NCI-H524 (cell line): Measurements from ENCODE around the gene NPHP4.

Experiments
- DNase-seq, 2 experiments: peaks; one replicate each; lab custom pipeline; 2025; lab: John Stamatoyannopoulos, UW

Gene NPHP4

DNA sequence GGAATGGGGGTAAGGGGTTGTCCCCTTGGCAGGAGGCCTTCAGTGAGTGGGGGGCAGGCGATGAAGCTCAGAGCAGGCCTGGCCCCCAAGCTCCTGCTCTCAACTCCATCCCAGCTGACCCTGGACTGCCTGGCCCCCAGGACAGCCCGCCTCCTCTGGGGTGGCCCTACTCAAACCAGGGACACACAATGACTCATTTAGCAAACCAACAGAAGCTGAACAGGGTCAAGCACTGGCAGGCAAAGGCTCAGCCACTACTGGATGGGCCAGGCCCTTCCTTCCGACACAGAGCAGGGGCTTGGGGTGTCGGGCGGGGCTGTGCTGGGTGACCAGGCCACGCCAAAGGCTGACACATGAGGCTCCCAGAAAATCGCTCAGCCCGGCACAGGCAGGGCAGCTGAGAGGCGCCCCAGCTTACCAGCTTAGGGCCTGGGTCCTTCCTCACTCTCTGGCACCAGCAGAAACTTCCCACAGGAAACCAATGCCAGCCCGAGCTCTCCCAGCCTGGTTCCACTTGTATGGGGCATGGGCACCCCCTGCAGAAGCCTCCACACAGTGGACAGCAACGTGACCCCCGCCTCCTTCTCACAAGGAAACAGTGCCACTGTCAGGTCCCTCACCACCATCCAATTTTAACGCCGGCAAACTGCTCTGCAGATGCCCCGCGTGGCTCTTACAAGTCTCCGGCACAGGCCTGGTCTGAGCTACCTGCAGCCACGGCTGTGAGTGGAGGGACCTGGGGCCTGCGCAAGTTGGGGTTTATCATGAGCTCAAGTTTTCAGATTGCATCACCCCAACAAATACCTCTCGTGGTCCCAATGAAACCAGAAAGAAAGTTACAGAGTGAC, 114.3 kb downstream of the NPHP4 start:
- no peak for DNase-seq

DNA sequence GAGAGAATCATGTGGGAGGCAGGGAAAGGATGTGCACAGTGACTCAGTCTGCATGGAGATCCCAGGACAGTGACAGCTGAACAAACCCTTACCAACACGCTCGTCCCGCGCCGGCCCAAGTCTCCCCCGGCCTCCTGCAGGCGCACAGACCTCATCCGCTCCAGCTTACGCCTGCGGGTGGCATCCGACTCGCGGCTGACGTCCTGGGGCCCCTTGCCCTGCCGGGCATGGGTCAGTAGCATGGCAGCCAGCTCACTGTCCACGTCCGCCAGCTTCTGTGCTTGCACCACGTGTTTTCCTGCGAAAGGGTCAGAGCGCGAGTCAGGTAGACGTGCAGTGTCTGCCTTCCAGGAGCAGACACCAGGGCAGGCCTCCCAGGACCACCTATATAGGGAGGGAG, 115.2 kb downstream of the NPHP4 start:
- DNase-seq = no peak

DNA sequence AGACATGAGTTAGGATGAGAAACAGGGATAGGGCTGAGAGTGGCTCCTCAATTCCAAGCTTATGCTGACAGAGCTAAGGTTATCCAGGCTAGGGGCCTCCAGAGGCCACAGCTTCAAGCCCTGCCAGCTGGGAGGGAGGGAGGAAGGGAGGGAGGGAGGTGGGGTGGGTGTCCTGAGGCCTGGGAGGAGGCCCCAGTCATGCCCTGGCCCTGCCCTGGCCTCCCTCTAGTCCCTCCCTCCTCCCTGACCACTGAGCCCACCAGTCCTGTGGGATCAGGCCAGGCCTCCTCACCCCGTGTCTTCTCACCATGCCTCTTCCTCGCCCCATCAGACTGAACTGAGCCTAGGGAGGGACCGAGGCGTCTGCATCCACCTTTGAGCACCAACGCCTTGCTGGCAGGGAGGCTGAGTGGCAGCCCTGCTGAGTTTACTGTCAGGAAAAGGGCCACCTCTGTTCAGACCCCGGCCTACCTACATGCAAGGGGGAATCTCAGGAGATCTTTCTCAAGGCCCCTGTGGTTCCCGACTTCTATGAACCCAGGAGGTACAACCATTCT, 116.1 kb downstream of the NPHP4 start:
- DNase-seq = no peak

DNA sequence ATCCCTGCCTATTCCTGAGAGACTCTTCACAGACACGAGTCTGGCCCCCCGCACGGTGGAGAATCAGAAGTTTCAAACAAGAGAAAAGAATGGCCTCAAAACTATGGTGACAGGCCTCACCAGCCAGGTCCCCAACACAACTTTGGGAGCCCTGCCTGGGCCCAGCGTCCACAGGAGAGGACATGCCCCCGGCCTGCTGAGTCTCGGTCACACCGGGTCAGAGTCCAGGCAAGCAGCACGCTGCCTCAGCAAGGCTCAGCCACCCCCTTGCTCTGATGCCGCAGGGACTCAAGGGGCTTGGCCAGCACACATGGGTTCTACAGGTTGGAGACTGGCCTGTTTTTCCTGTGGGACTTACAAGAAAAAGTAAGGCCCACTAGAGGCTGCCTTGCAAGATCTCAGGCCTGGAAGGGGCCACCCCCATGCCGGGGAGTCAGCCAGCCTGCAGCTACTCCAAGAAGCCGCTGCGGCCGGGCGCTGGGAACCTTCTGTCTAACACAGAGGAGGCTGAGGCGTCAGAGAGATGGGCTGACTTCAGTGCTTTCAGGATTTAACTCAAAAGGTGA, 116.8 kb downstream of the NPHP4 start:
- no peak for DNase-seq

DNA sequence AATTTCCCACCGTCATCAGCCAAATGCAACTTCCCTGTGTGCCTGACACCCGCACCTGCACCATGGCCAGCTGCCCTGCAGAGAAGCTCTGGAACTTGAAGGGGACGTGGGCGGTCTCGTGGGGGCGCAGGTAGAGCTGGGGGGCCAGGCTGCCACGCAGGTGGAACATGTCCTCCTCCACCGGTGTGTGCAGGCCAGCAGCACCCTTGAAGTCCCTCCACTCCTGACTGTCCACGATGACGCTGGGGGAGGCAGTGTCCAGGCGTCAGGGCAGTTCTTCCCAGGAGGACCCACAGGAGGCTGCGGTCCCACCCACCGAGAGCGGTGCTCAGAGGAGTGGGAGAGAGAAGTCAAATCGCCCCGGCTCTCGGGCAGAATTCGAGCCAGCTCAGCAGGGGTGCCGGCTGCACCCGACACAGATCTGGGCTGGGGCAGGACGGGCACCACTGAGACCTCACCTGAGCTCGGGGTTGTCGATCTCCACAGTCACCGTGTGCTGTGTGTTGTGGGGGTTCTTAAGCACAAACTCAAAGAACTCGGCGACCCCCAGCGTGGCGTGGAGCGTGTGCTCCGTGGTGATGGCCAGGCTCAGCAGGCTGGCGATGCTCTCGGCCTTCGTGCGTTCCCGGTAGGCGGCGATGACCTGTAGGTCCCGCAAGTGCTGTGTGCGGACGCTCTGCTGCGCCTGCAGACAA, 117.7 kb downstream of the NPHP4 start:
- DNase-seq = no peak

DNA sequence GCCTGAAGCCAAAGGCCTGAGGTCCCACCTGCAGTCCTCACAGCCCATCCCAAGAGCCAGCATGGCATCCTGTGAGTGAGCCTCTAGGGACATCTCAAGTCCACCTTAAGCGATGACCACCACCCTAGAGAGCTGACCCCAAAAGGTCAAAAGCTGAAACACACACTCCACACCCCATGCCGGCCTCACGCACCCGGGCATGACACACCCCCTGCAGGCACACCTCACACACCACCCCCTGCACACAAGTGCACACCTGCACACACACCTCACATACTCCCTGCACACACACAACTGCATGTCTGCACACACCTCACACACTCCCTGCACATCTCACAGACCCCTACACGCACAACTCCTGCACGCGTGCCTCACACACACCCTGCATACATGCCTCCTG, 118.7 kb downstream of the NPHP4 start:
- no peak for DNase-seq

DNA sequence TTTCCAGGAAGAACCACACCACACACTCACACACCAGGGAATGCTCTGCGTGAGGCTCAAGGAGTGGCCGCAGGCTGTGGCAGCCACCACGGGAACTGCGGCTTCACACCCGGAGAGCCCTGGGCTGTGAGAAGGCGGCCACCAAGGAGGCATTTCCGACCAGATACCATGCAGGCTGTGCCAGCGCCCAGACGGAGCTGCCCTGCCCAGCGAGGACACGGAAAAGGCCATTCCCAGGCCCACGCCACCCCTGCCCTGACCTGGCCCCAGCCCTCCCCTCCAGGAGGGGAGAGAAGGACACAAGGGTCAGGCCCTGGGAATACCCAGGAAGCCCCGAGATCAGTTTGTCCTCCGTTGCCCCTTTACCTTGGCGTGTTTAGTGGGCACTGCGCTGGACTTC, 119.3 kb downstream of the NPHP4 start:
- no peak for DNase-seq

DNA sequence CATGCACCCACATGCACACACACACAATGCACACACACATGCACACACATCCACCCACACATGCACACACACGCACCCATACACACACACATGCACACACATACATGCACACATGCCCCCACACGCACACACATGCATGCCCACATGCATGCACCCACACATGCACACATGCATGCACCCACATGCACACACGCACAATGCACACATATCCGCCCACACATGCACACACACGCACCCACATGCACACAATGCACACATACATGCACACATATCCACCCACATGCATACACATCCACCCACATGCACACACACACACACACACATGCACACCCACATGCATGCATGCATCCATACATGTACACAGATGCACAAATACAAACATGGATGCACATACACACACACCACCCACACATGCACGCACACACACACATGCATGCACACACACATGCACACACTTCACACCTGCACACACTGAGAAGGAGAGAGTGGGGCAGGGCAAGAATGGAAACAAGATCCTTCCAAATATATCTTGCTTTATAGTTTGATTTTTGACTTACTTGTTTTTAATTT, 123.2 kb downstream of the NPHP4 start:
- DNase-seq = no peak

DNA sequence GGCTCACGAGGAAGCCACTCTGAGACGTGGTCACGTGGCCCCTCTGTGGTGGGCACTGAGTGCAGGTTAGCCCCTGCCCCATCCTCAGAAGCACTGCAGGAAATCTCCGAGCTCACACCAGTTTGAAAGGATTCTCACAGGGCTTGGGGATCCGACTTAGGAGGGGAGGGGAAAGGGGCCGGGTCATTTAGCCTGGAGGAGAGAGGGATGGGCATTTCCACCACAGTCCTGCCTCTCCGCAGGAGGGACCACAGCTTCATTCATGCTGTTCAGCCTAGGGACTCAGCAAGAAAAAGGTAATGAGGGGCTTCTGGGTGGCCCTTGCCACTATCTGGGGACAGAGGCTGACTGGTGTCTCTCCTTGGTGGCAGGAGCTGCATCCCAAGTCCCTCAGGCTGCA, 126.5 kb downstream of the NPHP4 start:
- no peak for DNase-seq

DNA sequence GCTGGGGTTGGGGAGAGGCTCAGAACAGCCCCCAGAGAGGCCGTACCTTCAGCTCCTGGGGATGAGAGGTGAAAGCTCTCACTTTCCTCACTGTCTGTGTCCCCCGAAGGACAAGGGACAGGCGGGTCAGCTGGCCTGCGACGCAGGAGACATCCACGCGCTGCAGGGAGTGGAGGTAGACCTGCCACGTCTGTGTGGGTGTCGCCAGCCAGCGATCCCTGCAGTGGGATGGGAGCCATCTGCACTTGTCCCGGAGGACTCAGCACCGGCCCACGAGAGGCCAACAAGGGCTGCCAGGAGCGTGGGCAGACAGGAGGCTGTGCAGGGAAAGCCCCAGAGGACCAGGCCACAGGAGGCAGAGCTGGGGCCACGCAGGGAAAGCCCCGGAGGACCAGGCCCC, 127.2 kb downstream of the NPHP4 start:
- DNase-seq = no peak

DNA sequence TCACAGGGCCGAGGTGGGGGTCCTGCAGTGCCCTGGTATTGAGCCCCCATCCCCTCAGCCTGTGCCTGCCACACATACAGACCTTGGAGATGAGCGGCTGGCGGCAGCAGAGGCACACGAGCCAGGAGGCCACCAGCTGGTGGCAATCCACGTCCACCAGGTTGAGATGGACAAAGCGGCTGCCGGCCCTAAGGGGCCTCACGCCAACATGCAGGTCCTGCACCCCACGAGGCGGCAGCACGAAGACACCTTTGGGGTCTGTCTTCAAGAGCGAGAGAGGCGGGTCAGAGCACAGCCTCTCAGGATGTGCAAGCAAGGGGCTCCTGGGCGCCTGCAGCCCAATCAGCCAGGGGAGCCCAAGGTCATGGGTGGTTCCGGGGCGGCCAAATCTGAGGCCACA, 128.0 kb downstream of the NPHP4 start:
- DNase-seq = no peak

DNA sequence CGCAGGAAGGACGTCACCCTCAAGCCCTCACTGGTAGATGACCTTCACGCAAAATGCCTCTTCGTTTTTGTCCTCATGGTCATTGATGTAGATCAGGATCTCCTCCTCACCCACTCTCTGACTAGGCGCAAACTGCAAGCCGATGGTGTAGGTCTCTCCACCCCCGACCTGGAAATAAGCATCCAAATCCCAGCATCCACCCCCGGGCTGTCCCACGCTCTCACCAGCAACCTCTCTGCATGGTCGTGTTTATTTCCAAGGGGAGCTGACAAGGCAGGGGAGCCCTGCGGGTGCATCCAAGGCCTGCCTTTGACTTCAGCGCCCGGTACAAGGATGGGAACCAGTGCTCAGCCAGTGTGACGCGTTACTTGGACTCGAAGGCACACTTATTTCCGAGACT, 129.0 kb downstream of the NPHP4 start:
- DNase-seq = no peak

DNA sequence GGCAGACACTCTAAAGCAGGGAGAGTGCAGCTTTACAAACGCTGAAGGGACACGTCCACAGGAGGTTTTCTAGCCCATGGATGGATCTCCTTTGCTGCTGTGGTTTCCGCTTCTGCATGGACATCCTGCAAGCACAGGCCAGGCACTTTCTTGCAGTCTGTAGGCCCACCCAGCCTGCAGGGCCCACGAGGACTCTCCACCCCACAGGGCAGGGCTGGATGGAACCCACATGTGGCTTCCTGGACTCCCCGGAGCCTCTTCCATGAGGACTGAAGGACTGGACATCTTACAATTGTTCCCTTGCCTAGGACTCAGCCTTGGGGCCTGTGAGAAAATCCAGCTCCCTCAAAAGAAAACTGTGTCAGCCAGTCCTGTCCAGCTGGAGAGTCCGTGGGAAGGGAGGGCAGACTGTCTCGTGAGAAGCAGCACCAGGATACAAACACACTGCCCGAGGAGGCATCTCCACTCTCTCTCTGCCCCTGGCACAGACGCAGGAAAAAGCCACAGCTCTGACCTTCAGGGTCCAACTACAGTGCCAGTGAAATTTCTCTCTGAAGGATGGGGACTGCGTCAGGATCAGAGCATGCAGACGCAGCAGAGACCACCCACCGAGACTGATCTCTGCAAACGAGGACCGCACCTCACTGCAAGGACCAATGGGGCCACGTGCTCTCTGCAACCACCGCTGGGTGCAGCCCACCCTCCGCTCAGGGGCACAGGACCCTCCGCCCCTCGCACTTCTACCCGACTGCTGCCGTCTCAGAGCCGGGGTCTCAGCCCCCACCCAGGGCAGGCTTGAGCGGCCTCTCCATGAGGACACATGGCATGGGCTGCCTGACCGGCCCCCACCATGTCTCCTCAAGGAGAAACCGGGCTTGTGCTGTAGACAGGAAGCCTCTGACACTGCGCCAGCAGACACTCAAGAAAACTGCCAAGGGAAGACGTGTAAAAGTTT, 130.1 kb downstream of the NPHP4 start:
- DNase-seq = no peak

DNA sequence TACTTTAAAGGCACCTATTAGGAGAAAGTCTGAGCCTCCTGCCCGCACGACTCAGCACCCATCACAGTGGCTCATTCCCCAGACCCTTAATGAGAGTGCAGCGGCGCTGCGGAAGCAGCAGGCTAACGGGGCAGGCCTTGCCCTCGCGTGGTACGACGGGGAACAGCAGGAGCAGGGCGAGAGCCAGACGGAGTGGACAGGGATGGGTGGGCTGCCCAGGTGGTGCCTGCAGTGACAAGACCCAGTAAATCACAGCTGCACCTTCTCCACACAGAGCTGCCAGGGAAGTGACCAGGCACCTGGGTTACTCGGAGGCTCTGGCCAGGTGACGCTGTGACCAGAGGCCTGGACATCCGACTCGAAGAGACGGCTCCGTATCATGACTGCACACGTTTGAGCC, 131.9 kb downstream of the NPHP4 start:
- no peak for DNase-seq

DNA sequence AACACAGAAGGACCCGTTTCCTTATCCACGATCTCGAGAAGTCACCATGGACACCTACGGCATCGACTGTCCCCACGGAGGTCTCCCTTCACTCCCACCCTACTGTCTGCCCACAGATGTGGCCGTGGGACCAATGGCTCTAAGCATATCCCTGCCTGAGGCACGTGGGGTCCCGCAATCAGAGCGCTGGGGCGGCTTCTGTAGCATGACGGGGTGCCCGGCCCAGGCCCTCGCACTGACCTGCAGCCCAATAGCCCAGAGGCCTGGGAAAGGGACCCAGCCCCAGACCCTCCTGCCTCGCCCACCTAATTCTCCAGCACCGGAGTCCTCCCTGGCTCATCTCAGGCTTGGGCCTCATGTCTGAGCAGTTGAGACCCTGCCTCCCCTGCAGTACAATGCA, 132.5 kb downstream of the NPHP4 start:
- DNase-seq = no peak

DNA sequence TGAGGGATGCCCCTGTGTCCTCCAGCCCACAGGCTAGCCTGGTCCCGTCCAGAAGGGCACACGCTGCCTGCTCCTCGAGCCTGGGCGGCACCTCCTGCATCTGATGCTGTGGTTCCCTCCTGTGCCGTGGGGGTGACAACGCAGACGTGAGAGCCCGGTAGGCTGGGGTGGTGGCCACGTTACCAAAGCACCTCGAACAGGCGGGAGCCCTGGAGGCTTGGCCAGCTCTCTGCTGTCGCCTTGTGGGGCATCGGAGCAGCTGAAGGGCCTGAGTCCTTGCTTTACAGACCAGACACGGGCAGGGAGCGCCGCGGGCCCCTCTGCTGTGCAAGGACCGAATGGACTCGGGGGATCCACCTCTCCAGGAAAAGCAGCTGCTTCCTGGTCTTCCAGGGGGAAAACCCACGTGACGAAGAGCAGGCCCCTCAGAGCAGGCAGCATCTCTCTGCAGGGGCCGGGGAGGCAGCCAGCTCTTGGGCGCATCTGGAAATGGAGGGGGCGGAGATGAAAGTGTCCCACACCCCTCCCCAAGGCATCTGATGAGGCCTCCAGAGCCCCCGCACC, 133.3 kb downstream of the NPHP4 start:
- no peak for DNase-seq

DNA sequence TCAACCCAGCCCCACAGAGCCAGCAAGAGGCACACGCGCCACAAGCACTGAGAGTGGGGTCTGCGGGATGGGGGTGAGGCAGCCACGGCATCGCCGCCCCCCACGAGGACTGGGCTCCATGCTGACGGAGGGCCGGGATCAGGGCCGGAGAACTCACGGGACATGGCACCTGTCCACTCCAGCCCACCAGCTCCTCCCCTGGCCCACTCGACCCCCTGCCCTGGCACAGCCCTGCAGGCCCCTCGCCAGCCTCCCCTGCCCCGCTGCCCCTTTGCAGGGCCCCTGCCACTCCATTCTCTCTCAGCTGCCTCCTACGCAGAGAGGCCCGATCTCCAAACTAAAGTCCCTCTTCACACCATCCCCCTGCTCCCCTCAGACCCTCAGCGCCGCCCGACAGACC, 134.0 kb downstream of the NPHP4 start:
- no peak for DNase-seq

DNA sequence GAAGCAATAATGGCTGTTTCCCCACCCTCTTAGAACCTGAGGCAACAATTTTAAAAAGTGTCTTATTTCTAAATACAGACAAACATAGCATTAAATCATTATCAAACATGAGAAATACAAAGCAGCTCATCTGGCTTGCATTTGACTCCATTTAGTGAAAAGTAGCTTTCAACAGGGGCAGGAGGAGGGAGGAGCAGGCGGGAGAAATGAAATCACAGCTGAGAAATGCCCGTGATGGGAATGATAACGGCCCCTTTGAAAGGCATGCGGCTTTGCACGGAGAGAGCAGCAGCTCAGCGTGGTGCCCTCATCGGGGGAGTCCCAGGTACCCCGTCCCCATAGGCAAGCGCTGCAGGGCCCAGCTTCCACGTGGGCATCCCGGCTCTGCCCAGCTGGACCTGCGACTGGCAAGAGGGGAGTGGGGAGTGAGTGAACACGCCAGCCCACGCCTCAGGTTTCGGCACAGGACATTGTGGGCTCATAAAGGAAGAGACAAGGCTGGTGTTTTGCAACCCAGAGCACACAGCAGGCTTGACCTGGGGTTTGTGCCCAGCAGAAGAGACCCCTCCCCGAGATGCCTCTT, 134.6 kb downstream of the NPHP4 start:
- DNase-seq = no peak

DNA sequence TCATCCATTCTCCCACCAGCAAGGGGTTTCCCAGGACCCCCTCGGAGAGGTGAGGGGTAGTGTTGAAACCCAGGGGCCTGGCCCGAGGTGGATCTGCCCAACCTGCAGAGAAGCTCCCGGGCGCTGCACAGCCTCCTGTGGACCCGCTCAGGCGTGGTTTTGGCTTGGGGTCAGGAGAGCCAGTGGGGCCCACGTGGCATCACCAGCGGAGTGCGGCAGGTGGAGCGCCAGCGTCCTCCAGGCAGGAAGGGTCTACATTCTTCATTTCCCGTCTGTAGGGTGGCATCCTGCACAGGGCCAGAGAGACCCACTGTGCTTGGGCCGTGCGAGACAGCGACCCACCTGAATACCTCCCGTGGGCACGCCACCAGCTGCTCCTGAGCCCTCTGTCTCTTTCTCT, 135.2 kb downstream of the NPHP4 start:
- no peak for DNase-seq

DNA sequence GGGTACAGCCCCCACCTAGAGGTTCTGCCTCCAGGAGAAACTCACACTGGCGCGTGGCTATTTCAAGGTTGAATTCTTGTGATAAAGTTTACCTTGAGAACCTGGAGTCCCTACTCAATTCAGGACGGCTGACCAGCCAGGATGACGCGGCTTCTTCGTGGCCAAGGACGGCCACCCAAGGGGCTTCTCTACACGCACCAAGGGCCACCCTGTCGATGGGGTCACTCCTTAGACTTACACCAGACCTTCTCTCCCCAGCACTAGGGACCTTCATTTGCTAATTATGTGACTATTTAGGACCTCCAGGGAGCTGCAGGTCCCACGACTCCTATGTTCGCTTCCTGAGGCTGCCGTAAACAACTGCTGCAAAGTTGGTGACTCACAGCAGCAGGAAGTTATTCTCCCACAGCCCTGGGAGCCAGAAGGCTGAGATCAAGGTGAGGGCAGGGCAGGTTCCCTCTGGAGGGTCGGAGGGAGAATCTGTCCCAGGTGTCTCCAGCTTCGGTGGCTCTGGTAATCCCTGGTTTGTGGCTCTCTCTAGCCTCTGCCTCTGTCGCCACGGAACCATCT, 135.9 kb downstream of the NPHP4 start:
- DNase-seq = no peak
